Neutrophil (primary cell): Measurements from ENCODE around the gene PTPN11.
"Not testable (repeated sequence)": the region's sequence is repeated elsewhere in the genome, so short reads cannot be mapped to it uniquely, and the experiment has no call there.

Source experiments
- H3K27ac ChIP-seq: fragments of 200-600 bp; sonication (generic); 2 replicates; pipeline ENCODE4 v1.5.1; 2016; ENCODE audit warnings: mild to moderate bottlenecking, moderate library complexity
- H3K27me3 ChIP-seq: fragments of 200-600 bp; sonication (generic); 2 replicates; pipeline ENCODE4 v1.6.0; 2016; ENCODE audit warnings: mild to moderate bottlenecking
- H3K36me3 ChIP-seq: fragments of 200-600 bp; sonication (generic); 2 replicates; pipeline ENCODE4 v1.5.1; 2017
- H3K4me1 ChIP-seq, 2 experiments: fragments of 200-600 bp in 1 of 2; sonication (generic) in 1 of 2; 1 replicate in 1 of 2; 2 replicates in 1 of 2; pipeline versions ENCODE4 v1.5.1 to v1.6.1; 2013 to 2016; ENCODE audit warnings: low read depth in 1 of 2, low read length in 1 of 2, mild to moderate bottlenecking in 1 of 2, moderate library complexity in 1 of 2; ENCODE audit not compliant: control insufficient read depth in 1 of 2, insufficient read depth in 1 of 2
- H3K4me3 ChIP-seq, 2 experiments: fragments of 200-600 bp in 1 of 2; sonication (generic) in 1 of 2; 1 replicate in 1 of 2; 2 replicates in 1 of 2; pipeline ENCODE4 v1.5.1; 2013 to 2016; ENCODE audit warnings: low read depth in 1 of 2, low read length in 1 of 2, mild to moderate bottlenecking in 1 of 2, moderate library complexity in 1 of 2
- H3K9me3 ChIP-seq: fragments of 200-600 bp; sonication (generic); 2 replicates; pipeline ENCODE4 v1.5.1; 2016
- CTCF ChIP-seq: fragments of 200-600 bp; sonication (generic); IDR thresholded peaks from 2 replicates; pipeline ENCODE4 v1.5.1; 2016; ENCODE audit warnings: antibody characterized with exemption

Gene PTPN11

GRCh38 chr12:112406519-112407488 is 11.9 kb upstream of the PTPN11 start:
- Histone ChIP-seq H3K4me3 (no peak overlapping the region), H3K27ac (no peak overlapping the region), H3K36me3 (peaks cover 39% of the 10 kb centered on the region), H3K27me3 (no peaks in the 10 kb centered on the region), H3K4me1 (peaks cover 8 to 12% of the 10 kb centered on the region in 2 experiments), H3K9me3 (no peaks in the 10 kb centered on the region)
- no peak for TF ChIP-seq CTCF

GRCh38 chr12:112407683-112408082 is 11.1 kb upstream of the PTPN11 start:
- H3K4me1 ChIP-seq, result peaks cover 8 to 12% of the 10 kb centered on the region in 2 experiments
- H3K27ac ChIP-seq, H3K27me3 ChIP-seq, H3K9me3 ChIP-seq, H3K4me3 ChIP-seq: not testable (repeated sequence)
- peaks cover 39% of the 10 kb centered on the region for H3K36me3 ChIP-seq

DNA sequence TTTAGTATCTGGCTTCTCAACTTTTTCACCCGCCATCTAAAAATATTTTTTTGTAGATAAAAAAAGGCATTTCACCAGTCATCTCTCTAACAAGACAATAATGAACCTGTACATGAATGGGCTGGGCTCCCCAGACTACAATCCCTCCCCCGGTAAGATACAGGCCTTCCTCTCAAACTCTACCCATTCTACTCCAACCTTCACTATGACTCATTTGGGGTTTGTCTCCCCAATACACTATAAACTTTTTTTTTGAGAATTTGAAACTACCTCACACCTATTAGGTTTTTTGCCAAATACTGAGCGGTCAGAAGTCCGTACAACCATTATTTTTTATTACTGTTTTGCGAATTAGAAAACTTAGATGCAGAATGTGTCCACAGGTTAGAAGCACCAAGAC is 10.1 kb upstream of the PTPN11 start:
- H3K36me3 ChIP-seq, result peaks cover 39% of the 10 kb centered on the region
- peak overlapping the region; percentile 81 for H3K27ac ChIP-seq
- no peak for TF ChIP-seq CTCF
- peak overlapping the region; percentile 81 to 89 for H3K4me3 ChIP-seq
- H3K4me1 ChIP-seq, result peaks cover 8 to 12% of the 10 kb centered on the region in 2 experiments
- H3K9me3 ChIP-seq, result no peaks in the 10 kb centered on the region
- H3K27me3 ChIP-seq, result no peaks in the 10 kb centered on the region

DNA sequence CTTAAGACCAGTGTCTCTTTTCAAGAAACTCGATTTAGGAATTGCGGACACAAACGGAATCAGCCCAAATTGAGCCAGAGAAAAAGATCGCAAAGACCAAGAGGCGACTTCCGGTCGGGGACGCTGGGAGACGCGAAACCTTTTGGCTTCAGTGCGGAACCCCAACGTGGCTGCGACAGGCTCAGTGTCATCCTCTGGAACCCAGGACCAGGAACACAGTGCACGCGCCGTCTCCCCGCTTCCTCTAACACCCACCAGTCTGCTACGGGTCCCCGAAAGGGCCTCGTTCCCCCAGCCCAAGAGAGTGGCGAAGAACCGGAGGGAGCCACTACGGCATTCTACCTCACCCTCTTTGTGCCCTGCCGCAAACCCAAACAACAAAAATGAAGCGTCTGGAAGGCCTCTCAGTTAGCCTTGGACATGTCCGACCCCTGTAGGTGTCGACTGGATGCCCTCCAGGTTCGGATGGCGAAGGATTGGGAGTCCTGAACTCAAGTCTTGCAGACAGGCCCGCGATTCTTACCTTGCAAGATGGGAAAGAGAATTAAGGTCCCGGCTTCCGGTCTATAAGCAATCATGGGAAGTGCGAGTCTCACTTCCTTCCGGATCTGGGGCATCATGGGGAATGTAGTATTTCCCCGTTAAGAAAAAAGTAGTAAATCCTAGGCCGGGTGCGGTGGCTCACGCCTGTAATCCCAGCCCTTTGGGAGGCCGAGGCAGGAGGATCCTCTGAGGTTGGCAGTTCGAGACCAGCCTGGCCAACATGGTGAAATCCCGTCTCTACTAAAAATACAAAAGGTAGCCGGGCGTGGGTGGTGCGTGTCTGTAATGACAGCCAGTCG is 9.5 kb upstream of the PTPN11 start, which contains the start of gene RPL6:
TSS of gene RPL6 (minus strand) at position 542 of the 842 bp plus-strand sequence. CDS start 949 bp downstream, outside the sequence.
- H3K4me1 ChIP-seq, result peaks cover 8 to 12% of the 10 kb centered on the region in 2 experiments
- H3K27me3 ChIP-seq, result no peaks in the 10 kb centered on the region
- no peak for TF ChIP-seq CTCF
- no peaks in the 10 kb centered on the region for H3K9me3 ChIP-seq
- peak within 1 kb of the TSS; percentile 81 for H3K27ac ChIP-seq
- H3K4me3 ChIP-seq, result peak within 1 kb of the TSS; percentile 81 to 89
- H3K36me3 ChIP-seq, result peaks cover 36% of the 10 kb centered on the region

- no peak for TF ChIP-seq CTCF
- Histone ChIP-seq H3K27me3 (no peaks in the 10 kb centered on the region), H3K4me1 (peaks cover 8 to 12% of the 10 kb centered on the region in 2 experiments), H3K36me3 (peaks cover 30% of the 10 kb centered on the region), H3K9me3 (no peaks in the 10 kb centered on the region), H3K27ac (peak overlapping the region; percentile 81), H3K4me3 (peak overlapping the region; percentile 81 to 89)
These were observed 8.9 kb upstream of the PTPN11 start for GRCh38 chr12:112409906-112410244.
